Adipose tissue (tissue), 3 donors: ENCODE measurements around the gene MFSD2A. TPM values are rescaled to one million over a fixed set of nuclear protein-coding genes. Genes with fewer than 3 reads are reported as not detected.
"Not testable (repeated sequence)": the region's sequence is repeated elsewhere in the genome, so short reads cannot be mapped to it uniquely, and the experiment has no call there.

Experiments used
- H3K27ac ChIP-seq: one replicate; pipeline ENCODE4 v1.5.1; 2013; ENCODE audit warnings: low read depth, low read length
- WGBS, 3 donors: extraction: QIAGEN DNeasy Blood & Tissue Kit; methylation state at CpG; one replicate each; pipeline ENCODE4 v1.1.7; 2013; 5-methylcytosine and 5-hydroxymethylcytosine counted together
- polyA plus RNA-seq, 3 donors: library from polyadenylated mRNA; stranded (reverse); fragments of 200-250 nt; gene quantifications; one replicate each; pipeline ENCODE4 v1.2.3, GENCODE V29; 2013
- donor health status: healthy with polysubstance abuse.
- donor health status: Bipolar disorder and iron deficiency.
- donor health status: healthy.

The MFSD2A gene
- polyA plus RNA-seq, 3 donors = 0.35 to 21.0 (median 1.5) TPM

GRCh38 chr1:39987869-39988268, 32.9 kb downstream of the MFSD2A start:
- 62 to 76% (median 62%) methylated on average over 3 of the region's 3 CpGs for WGBS, 3 donors
- H3K27ac ChIP-seq = no peak overlapping the region

DNA sequence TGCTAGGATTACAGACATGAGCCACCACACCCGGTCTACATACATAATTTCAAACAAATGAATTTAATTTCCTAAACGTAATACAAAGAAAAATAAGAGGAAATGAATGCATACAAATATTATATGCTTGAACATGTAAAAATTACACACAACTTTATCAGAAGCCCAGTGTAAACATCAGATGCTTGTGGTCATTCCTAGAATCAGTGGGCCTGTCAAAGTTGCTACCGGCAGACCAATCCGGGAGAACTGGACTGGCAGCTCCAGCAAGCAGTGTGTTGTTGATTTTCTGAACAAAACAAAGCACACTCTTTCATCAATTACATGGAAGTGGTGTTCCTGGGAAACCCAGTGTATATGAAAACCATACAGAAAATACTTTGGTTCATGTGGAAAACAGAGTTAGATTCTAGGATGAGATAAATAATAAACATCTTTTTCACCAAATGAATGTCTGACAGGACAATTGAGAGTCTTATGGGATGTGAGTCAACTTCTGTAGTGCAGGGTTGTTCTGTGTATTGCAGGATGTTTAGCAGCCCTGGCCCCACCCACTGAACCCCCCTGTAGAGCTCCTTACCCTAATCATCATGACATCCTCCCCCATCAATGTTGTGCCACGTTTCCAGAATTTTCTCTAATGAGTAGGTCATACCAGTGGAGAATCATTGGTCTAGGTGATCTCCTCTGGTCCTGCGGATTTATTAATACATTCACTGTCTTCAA, 33.8 kb downstream of the MFSD2A start:
- WGBS, 3 donors = 51 to 78% (median 76%) methylated on average over 6 of the region's 6 CpGs
- no peak overlapping the region for H3K27ac ChIP-seq

DNA sequence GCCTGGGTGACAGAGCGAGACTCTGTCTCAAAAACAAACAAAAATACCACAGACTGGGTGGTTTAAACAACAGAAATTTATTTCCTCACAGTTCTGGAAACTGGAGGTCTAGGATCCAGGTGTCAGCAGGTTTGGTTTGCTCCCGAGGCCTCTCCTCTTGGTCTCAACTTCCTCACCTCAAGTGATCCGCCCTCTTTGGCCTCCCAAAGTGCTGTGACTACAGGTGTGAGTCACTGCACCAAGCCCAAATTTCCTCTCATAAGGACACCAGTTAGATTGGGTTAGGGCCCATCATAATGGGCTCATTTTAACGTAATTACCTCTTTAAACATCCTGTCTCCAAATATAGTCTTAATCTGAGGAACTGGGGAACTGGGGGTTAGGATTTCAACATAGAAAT, 35.5 kb downstream of the MFSD2A start:
- WGBS, 3 donors = 83 to 93% (median 86%) methylated on average over 4 of the region's 4 CpGs
- no peak overlapping the region for H3K27ac ChIP-seq

GRCh38 chr1:39992234-39992633, 37.3 kb downstream of the MFSD2A start:
- no peak overlapping the region for H3K27ac ChIP-seq
- WGBS, 3 donors = 67 to 69% (median 68%) methylated on average over 2 of the region's 2 CpGs

DNA sequence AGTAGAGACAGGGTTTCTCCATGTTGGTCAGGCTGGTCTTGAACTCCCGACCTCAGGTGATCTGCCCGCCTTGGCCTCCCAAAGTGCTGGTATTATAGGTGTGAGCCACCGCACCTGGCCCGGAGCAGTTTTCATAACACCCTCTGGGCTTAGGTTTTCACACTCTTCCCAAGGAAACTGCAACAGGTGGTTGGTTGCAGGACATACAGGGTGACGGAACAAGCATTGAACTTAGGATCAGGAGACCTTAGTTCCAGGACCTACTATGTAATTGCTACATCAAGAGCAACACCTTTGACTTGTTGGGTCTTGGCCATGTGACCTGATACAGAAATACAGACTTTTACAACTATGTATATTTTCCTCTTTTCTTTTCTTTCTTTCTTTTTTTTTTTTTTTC, 37.9 kb downstream of the MFSD2A start:
- H3K27ac ChIP-seq = no peak overlapping the region
- WGBS, 3 donors = 87 to 95% (median 93%) methylated on average over 5 of the region's 5 CpGs

DNA sequence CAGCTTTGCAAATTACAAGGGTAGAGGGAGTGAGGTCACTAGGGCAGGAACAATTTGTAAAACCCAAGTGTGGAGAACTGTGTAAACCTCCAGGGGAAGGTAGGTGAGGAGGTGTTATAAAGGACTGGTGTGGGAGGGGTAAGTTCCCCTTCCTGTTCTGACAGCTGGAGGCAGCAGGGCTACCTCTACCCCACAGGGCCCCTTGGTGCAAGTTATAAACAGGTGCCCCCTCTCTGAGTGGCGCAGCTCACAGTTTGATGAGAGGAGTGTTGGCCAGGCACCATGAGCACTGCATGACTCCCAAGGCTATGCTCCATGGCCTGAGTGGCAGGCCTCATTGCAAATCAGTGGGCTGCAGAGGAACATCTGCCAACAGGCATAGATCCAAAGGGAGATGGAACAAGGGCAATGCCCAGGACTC, 41.0 kb downstream of the MFSD2A start:
- 80 to 90% (median 81%) methylated on average over 1 of the region's 1 CpG for WGBS, 3 donors

DNA sequence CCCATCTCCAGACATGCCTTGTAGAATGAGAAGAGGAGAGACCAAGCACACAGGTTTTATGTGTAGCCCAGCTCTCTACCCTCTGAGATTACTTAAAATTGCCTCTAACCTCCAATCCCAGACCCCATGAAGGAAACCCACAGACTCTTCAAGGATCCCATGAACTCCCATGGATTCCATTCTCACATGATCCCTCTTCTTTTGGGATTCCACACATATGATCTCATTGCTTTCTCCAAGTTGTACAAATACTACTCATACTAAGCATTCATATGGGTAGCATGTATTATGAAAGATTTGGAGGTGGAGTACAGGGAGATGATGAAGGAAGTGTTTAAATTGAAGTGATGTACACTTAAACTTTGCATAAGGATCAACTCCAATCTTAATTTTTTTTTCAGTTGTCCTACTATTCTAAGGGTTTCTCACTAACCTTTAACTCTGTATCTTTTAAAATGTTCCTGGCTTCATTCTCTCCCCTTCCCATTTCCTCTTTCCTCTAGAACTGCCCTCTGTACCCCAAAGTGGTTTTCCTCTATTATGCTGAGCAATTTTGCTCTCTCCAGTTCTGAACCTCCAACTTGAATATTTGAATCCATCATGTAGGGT, 41.6 kb downstream of the MFSD2A start:
- H3K27ac ChIP-seq = no peak overlapping the region

More for the DNA sequence above, 41.0 kb downstream of the MFSD2A start:
- H3K27ac ChIP-seq = no peak overlapping the region

DNA sequence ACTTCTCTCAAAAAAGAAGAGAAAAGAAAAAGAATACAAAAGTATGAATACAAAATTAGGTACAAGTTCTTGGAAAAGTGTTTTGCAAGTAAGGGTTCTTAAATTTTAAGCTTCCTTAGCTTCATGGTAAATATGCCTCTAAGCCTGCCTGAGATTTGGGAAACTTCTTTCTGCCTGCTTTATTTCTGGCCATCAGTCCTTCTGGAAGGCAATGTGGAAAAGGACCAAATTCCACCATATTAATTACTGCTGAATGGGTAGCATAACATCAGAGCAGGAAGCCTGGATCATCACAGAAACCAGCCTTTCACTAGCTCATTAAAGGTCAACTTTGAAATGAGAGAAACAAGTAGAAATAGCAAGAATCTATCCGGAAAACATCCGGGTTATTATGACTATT, 46.5 kb downstream of the MFSD2A start:
- no peak overlapping the region for H3K27ac ChIP-seq
- WGBS, 3 donors = 43 to 72% (median 55%) methylated on average over 2 of the region's 2 CpGs

DNA sequence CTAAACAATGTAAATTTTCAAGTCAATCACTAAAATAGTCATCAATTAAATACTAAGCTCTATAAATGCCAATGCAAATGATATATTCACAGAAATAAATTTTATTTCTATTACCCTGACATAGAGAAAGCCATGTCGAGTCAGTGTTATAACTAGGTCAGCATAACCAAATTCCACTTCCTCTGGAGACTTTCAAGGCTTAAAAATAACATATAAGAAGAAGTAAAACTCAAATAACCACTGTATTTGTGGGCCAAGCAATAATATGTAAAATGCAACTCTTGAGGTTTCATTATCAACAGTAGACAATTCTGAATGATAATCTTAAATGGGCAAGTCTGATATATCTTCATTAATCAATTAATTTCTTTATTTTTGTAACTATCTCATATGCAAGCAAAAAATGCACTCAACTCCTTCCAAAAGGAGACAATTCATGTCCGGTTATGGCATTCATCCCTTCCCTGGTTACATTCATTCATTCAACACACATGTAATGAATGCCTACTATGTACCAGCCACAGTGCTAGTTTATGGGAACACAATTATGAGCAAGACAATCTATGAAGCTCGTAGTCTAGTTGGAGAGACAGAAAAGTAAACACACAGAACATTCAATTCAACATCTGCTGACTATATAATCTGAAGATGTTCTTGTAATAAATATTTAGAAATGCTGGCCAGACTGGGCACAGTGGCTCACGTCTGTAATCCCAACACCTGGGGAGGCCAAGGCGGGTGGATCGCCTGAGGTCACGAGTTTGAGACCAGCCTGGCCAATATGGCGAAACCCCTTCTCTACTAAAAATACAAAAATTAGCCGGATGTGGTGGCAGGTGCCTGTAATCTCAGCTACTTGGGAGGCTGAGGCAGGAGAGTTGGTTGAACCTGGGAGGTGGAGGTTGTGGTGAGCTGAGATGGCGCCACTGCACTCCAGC, 48.5 kb downstream of the MFSD2A start:
- H3K27ac ChIP-seq = no peak overlapping the region
- 74 to 82% (median 79%) methylated on average over 10 of the region's 10 CpGs for WGBS, 3 donors

- no peak overlapping the region for H3K27ac ChIP-seq
- WGBS, 3 donors = 55 to 69% (median 67%) methylated on average over 2 of the region's 2 CpGs
These were observed 49.9 kb downstream of the MFSD2A start for GRCh38 chr1:40004857-40005256.

DNA sequence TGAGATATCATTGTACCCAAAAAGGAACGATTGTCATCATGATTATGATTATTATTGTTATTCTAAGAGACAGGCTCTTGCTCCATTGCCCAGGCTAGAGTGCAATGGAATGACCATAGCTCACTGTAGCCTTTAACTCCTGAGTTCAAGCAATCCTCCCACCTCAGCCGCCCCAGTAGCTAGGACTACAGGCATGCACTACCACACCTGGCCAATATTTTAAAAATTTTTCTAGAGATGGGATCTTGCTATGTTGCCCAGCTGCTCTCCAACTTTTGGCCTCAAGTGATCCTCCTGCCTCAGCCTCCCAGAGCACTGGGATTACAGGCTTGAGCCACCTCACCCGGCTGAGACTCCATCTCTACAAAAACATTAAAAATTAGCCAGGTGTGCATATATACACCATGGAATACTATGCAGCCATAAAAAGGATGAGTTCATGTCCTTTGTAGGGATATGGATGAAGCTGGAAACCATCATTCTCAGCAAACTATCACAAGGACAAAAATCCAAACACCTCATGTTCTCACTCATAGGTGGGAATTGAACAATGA, 52.6 kb downstream of the MFSD2A start:
- H3K27ac ChIP-seq = not testable (repeated sequence)
- WGBS, 3 donors = 87 to 96% (median 92%) methylated on average over 3 of the region's 3 CpGs

DNA sequence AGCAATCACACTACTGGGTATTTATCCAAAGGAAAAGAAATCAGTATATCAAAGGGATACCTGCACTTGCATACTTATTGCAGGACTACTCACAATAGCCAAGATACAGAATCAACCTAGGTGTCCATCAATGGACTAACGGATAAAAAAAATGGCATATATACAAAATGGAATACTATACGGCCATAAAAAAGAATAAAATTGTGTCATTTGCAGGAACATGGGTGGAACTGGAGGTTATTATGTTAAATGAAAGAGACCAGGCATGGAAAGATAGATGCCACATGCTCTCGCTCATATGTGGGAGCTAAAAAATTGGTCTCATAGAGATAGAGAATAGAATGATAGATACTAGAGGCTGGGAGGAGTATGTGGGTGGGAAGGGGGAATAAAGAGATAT, 56.3 kb downstream of the MFSD2A start:
- 86 to 97% (median 96%) methylated on average over 3 of the region's 3 CpGs for WGBS, 3 donors
- no peak overlapping the region for H3K27ac ChIP-seq

DNA sequence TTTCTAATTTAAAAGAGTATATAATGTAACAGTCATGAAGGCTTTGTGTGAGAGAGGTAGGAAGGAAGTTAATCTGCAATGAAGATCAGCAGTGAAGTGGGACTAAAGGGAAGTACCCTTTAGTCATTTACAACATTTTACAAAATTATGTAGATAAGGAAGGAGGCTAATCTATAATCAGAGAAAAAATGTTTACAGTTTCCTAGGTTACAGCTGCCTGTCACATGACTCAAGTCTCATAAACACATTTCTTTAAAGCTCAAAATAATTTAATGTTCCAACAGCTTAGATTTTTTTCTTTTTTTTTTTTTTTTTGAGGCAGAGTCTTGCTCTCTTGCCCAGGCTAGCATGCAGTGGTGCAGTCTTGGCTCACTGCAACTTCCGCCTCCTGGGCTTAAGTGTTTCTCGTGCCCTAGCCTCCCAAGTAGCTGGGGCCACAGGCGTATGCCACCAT, 59.3 kb downstream of the MFSD2A start:
- H3K27ac ChIP-seq = no peak overlapping the region
- WGBS, 3 donors = 57 to 85% (median 65%) methylated on average over 3 of the region's 3 CpGs

- H3K27ac ChIP-seq = no peak overlapping the region
- 67 to 73% (median 67%) methylated on average over 10 of the region's 10 CpGs for WGBS, 3 donors
These were observed 60.1 kb downstream of the MFSD2A start for GRCh38 chr1:40014812-40015594.

DNA sequence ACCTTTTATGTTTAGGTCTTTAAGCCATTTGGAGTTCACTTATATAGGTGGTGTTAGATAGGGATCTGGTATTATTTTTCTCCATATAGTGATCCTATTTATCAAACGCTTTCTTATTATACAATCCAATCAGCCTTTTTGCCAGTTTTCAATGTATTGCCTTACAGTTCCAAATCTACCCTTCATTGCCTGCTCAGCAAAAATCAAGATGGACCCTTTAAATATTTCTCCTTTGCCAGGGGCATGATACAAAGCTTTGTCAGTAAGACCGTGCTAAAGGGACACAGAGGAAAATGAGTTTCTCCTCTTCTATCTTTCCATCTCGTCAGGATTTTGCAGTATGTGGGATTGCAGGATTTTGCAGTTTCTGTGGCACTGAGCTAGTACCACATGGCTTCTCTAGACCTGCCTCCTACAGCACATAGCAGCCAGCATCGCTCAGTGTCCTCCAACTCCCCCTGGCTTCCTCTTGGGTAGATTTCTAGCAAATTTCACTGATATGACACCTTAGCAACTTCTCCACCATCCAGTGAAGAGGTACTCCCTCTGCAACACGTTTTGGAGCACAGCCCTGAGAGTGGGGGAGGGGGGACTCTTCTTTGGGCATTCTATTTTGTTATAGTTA, 63.1 kb downstream of the MFSD2A start:
- H3K27ac ChIP-seq = no peak overlapping the region
- WGBS, 3 donors = 69 to 79% (median 78%) methylated on average over 5 of the region's 5 CpGs
